Adrenal gland (tissue), 5 donors: ENCODE results near the gene GID4.

ENCODE experiments used
- POLR2A ChIP-seq, 2 donors: fragments of 450-650 bp; IDR thresholded peaks; one replicate each; pipeline ENCODE4 v1.6.1; 2017; ENCODE audit warnings: antibody characterized with exemption in 2 of 2, mild to moderate bottlenecking in 2 of 2, moderate library complexity in 1 of 2
- TF ChIP-seq, protein P1 (sequence below), 6 experiments: fragments of 450-650 bp in 4 of 6; fragments of 200-600 bp in 2 of 6; sonication (generic) in 1 of 6; IDR thresholded peaks; 1 replicate in 5 of 6; 2 replicates in 1 of 6; pipeline versions ENCODE4 v1.5.1 to v1.8.0; 2016 to 2021; ENCODE audit warnings: antibody characterized with exemption in 6 of 6, mild to moderate bottlenecking in 2 of 6, moderate library complexity in 1 of 6
- donor health status: DM: no; HTN: no; CAD: no.

DNA sequence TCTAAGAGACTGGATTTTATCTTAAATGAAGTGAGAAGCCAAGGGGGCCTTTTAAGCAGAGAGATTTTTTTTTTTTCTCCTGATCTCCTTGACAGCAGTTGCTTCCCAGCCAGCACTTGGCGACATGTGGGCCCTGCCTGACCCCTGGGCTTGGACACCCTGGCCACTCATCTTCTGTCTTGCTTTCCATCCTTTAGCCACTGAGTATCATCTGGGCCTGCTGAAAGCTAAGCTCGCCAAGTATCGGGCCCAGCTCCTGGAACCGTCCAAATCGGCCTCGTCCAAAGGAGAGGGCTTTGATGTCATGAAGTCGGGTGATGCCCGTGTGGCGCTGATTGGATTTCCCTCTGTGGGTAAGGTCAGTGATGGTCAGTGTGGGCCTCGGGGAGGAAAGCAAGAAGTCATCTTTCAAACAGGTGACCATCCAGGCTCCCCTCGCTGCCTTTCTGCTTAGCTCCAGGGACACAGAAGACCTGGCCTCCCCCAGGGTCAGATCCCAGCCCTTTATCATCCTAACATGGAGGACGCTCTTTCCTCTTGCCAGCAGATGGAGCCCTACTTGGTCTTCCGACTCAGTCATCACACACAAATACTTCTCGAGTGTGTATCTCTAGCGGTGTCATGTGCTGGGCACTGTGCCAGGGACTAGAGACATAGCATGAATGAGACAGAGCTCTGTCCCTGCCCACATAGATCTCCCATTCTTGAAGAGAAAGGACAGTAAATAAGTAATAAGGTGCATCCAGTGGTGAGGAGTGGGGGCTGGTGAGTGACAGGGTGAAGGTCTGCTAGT, 54.6 kb downstream of the GID4 start:
- TF ChIP-seq, protein P1, sequence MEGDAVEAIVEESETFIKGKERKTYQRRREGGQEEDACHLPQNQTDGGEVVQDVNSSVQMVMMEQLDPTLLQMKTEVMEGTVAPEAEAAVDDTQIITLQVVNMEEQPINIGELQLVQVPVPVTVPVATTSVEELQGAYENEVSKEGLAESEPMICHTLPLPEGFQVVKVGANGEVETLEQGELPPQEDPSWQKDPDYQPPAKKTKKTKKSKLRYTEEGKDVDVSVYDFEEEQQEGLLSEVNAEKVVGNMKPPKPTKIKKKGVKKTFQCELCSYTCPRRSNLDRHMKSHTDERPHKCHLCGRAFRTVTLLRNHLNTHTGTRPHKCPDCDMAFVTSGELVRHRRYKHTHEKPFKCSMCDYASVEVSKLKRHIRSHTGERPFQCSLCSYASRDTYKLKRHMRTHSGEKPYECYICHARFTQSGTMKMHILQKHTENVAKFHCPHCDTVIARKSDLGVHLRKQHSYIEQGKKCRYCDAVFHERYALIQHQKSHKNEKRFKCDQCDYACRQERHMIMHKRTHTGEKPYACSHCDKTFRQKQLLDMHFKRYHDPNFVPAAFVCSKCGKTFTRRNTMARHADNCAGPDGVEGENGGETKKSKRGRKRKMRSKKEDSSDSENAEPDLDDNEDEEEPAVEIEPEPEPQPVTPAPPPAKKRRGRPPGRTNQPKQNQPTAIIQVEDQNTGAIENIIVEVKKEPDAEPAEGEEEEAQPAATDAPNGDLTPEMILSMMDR (IDR thresholded peaks at IDR 0.05): peak in 3 of 6 experiments; percentile 37 to 45 (median 38)
- TF ChIP-seq POLR2A (IDR thresholded peaks at IDR 0.05): no peak
